IPS-18c (cell line): ENCODE measurements around the gene VEGFD.

Source experiments
- H3K4me3 ChIP-seq: 2 replicates; pipeline ENCODE4 v1.7.0; 2013; ENCODE audit warnings: low read depth, mild to moderate bottlenecking, low read length, moderate library complexity; ENCODE audit not compliant: insufficient read depth
- H3K9me3 ChIP-seq: one replicate; pipeline ENCODE4 v1.6.1; 2013; ENCODE audit warnings: mild to moderate bottlenecking, low read length, moderate library complexity; ENCODE audit not compliant: control insufficient read depth, insufficient read depth

Gene VEGFD

GRCh38 chrX:15376956-15377355 is 7.3 kb downstream of the VEGFD start:
- no peaks in the 10 kb centered on the region for H3K9me3 ChIP-seq
- no peak overlapping the region for H3K4me3 ChIP-seq

GRCh38 chrX:15373976-15374375 is 10.2 kb downstream of the VEGFD start:
- Histone ChIP-seq H3K9me3 (no peaks in the 10 kb centered on the region), H3K4me3 (no peak overlapping the region)

- no peak overlapping the region for H3K4me3 ChIP-seq
- H3K9me3 ChIP-seq: no peaks in the 10 kb centered on the region
Observed at GRCh38 chrX:15366506-15367352, 17.5 kb downstream of the VEGFD start.

DNA sequence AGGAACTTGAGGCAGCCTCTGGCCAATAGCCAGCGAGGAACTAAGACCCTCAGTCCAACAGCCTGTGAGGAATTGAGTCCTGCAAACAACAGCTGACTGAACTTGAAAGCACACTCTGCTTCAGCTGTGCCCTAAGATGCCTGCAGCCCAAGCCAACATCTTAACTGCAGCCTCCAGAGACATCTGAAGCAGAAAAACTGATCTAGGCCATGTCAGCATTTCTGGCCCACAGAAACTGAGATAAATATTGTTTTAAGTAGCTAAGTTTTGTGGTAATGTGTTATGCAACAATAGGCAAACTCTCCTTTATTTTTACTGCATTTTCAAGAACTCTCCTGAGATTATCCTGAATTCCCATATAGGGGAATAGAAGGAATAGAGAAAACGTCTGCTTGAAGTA is 24.5 kb downstream of the VEGFD start:
- Histone ChIP-seq H3K9me3 (no peaks in the 10 kb centered on the region), H3K4me3 (no peak overlapping the region)

DNA sequence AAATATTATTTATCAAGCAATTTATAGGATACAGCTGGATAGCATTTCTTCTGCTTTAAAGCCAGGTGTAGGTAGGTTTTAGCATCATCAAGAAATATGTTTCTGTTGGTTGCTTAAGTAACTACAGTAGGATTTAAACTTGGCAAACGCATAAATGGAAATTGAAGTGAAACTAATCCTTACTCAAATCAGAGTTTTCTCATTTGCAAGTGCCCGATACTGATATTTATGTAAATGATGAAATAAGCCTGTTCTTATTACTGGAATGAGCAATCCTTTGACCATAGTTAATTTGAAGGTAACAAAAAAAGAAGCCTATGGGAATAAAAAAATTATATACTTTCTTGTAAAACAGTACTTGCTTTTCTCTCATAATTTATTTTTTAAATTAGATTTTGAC is 25.7 kb downstream of the VEGFD start:
- Histone ChIP-seq H3K4me3 (no peak overlapping the region), H3K9me3 (no peaks in the 10 kb centered on the region)

- Histone ChIP-seq H3K9me3 (no peaks in the 10 kb centered on the region), H3K4me3 (no peak overlapping the region)
Observed at GRCh38 chrX:15356444-15356843, 27.8 kb downstream of the VEGFD start.

GRCh38 chrX:15350329-15350996 is 33.8 kb downstream of the VEGFD start:
- H3K4me3 ChIP-seq: no peak overlapping the region
- H3K9me3 ChIP-seq: no peaks in the 10 kb centered on the region

DNA sequence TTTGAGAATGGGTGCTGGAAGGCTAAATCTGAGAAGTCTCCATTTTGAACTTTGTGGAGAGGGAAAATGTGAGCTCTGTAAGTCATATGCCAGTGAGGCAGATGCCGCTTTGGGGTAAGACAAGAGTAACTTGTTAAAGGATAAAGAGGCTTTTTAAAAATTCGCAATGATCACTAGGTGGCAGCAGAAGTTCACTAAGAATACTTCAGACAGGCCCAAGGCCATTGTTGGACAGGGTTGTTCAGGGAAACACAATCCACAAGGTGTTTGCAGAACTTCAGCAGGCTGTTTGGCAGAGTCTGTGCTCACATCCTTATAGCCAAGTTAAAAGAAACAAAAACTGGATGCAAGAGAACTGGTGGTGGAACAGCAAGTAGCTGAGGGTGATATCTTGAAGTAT is 35.2 kb downstream of the VEGFD start:
- no peaks in the 10 kb centered on the region for H3K9me3 ChIP-seq

DNA sequence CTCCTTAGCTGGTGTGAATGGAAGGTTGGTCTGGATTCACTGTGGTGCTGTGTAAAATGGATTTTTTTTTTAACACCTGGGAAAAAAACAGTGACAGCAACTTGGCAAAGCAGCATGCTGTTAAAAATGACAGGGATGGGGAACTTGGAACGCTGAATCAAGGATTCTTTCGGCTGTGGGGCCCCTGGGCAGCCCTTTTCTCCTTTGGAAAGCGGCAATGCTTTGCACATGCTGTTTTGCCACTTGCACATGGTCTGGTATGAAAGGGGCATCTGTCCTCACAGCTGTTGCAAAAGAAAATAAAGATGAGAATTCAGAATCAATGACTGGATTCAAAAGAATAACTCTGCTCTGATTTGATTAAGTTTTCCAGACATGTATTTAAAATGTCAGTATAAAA is 38.2 kb downstream of the VEGFD start:
- no peak overlapping the region for H3K4me3 ChIP-seq
- H3K9me3 ChIP-seq: no peaks in the 10 kb centered on the region

More for the DNA sequence above, 35.2 kb downstream of the VEGFD start:
- H3K4me3 ChIP-seq: no peak overlapping the region

DNA sequence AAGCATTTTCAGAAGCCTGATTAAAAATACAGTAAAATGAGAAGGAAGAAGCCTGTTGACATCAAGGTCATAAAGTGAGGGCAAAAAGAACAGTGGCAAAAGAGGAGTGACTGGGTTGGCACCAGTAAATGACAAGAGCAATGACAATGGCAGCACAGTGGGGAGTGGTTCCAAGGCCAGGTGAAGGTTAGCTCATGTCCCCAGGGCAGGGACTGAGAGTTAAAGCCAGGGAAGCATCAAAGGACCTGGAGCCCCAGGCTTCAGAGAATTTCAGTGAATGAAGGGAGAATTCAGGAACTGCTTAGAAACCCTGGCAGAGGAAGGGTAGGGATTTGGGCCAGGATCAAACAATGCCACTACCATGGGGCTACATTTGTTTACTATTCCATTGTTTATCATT is 40.1 kb downstream of the VEGFD start:
- Histone ChIP-seq H3K9me3 (no peaks in the 10 kb centered on the region), H3K4me3 (no peak overlapping the region)

GRCh38 chrX:15343075-15343476 is 41.1 kb downstream of the VEGFD start:
- no peaks in the 10 kb centered on the region for H3K9me3 ChIP-seq
- H3K4me3 ChIP-seq: no peak overlapping the region

GRCh38 chrX:15340867-15341266 is 43.3 kb downstream of the VEGFD start:
- H3K9me3 ChIP-seq: no peaks in the 10 kb centered on the region
- no peak overlapping the region for H3K4me3 ChIP-seq

- Histone ChIP-seq H3K4me3 (peak overlapping the region; percentile 47), H3K9me3 (no peaks in the 10 kb centered on the region)
Observed at GRCh38 chrX:15336023-15336413, 48.2 kb downstream of the VEGFD start.

GRCh38 chrX:15335135-15336022 is 48.8 kb downstream of the VEGFD start, which contains the start of gene PIGA:
Gene PIGA, minus strand, starts transcription at chrX:15335523. Its CDS starts 3,593 bp downstream, at chrX:15331930.
- no peaks in the 10 kb centered on the region for H3K9me3 ChIP-seq
- H3K4me3 ChIP-seq: peak within 1 kb of the TSS; percentile 68

DNA sequence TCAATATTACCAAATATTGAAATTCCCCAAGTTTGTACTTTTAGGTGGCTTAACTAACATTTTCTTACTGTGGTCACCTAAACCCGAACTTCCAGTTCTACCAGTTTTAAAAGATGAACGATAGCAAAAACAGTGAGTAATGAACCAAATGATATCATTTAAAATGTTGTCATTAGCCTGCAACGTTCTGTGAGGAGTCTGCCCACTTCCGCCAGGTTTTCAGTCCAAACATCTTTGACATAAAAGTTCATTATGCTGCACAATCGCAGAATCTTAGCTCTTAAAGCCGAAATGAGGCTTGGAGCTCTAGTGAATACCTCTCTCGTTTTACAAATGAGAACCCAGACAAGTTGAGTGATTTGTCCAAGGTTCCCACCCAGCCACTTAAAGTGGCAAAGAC is 49.7 kb downstream of the VEGFD start:
- peak overlapping the region; percentile 68 for H3K4me3 ChIP-seq
- H3K9me3 ChIP-seq: no peaks in the 10 kb centered on the region

DNA sequence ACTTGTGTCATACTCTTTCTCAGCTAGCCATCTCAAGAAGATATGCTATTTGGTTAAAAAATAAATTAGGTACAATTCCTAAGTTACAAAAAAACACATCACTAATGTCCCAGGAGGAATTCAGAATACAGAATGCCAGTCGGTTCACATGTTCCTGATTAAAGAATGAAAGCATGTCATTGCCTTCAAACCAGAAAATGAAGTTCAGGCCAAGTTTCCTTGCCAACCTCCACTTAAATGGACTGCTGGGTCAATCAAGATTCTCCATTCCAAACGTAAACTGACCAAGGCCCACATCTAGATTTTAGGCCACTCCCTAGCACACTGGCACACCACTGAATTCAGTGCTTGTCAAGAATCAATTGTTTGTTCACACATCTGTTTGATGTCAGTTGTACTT is 55.4 kb downstream of the VEGFD start:
- no peaks in the 10 kb centered on the region for H3K9me3 ChIP-seq
- H3K4me3 ChIP-seq: no peak overlapping the region

GRCh38 chrX:15328131-15328530 is 56.1 kb downstream of the VEGFD start:
- Histone ChIP-seq H3K9me3 (no peaks in the 10 kb centered on the region), H3K4me3 (no peak overlapping the region)
